ENCODE results near the gene BABAM1. TPM values are rescaled to one million over a fixed set of nuclear protein-coding genes. Genes with fewer than 3 reads are reported as not detected.

BABAM1 gene
- total and polyA plus RNA-seq, 9 of the 15 experiments (the other 6 are each of a cell fraction or from before 2014, with no cell fraction given) = 14.7 to 160 (median 113) TPM

GRCh38 chr19:17305517-17306284 lies 38.5 kb downstream of the BABAM1 start, which contains the start of gene MRPL34 (continued):
- TF ChIP-seq NBN (IDR thresholded peaks at IDR 0.05; ENCODE audit: low read depth) (no peak; the same call in 1 of the 2 replicates), SNRNP70 (optimal IDR thresholded peaks at IDR 0.05; ENCODE audit: low read depth, low read length) (no peak), TARDBP (IDR thresholded peaks at IDR 0.05) (no peak), ELF2 (CRISPR knock-in tag; IDR thresholded peaks at IDR 0.05) (no peak), FOXA1 (IDR thresholded peaks at IDR 0.05; ENCODE audit: borderline replicate concordance) (no peak), KAT7 (CRISPR knock-in tag; IDR thresholded peaks at IDR 0.05; ENCODE audit: borderline replicate concordance) (no peak), RAD51 (IDR thresholded peaks at IDR 0.05; ENCODE audit: borderline replicate concordance, low read depth) (peak; percentile 63), ZNF75A (CRISPR knock-in tag; IDR thresholded peaks at IDR 0.05) (no peak), ZBTB11 (CRISPR knock-in tag; IDR thresholded peaks at IDR 0.05) (peak in 1 of 3 experiments; percentile 82; a peak in 2 of 6 replicates), TCF15 (CRISPR knock-in tag; IDR thresholded peaks at IDR 0.05) (no peak), CBX3 (IDR thresholded peaks at IDR 0.05; ENCODE audit: borderline replicate concordance in 1 of 2, low read length in 2 of 2) (peak in 1 of 2 experiments; percentile 24; a peak in 1 of 3 replicates), STAT6 (CRISPR knock-in tag; IDR thresholded peaks at IDR 0.05) (no peak), BCL6 (CRISPR knock-in tag; IDR thresholded peaks at IDR 0.05) (no peak), THAP7 (CRISPR knock-in tag; IDR thresholded peaks at IDR 0.05) (no peak), ZNF431 (CRISPR knock-in tag; IDR thresholded peaks at IDR 0.05) (0 out of 2 replicates have a peak, but pooled peaks have one; percentile 5), PRDM10 (IDR thresholded peaks at IDR 0.05; ENCODE audit: partially characterized antibody) (peak; percentile 41)

Data from K562 (cell line).